ENCODE results near the gene GCSAML.
A peak's percentile ranks its signal among the peaks of the same experiment; 100 is the strongest.

- peak in 2 of 3 experiments; percentile 12 to 29 for TF ChIP-seq CTCF (IDR thresholded peaks at IDR 0.05)
- no peak for TF ChIP-seq POLR2A (IDR thresholded peaks at IDR 0.05)
Measured at GRCh38 chr1:247576514-247576913, 27.6 kb downstream of the GCSAML start.
